SK-N-SH treated with all-trans-retinoic acid at 6 μM for 48 hours (cell line): ENCODE data around the gene PLEKHO1.

Source experiments
- BACH2 ChIP-seq: fragments of 250-450 bp; sonication (Bioruptor Pico); IDR thresholded peaks from 2 replicates; pipeline ENCODE4 v1.9.0; 2021; ENCODE audit warnings: mild to moderate bottlenecking, borderline replicate concordance
- RARB ChIP-seq: fragments of 250-450 bp; sonication (Bioruptor Pico); IDR thresholded peaks from 2 replicates; pipeline ENCODE4 v1.8.0; 2021; ENCODE audit warnings: mild to moderate bottlenecking, moderate library complexity
- SNAI2 ChIP-seq: fragments of 250-450 bp; sonication (Bioruptor Pico); IDR thresholded peaks from 2 replicates; pipeline ENCODE4 v1.5.0; 2020; ENCODE audit warnings: mild to moderate bottlenecking, moderate library complexity
- TOX ChIP-seq: fragments of 250-450 bp; sonication (Bioruptor Pico); IDR thresholded peaks from 2 replicates; pipeline ENCODE4 v1.8.0; 2021; ENCODE audit warnings: mild to moderate bottlenecking, moderate library complexity, borderline replicate concordance
- ZC3H10 ChIP-seq: fragments of 250-450 bp; sonication (Bioruptor Pico); IDR thresholded peaks from 2 replicates; pipeline ENCODE4 v1.5.1; 2021; ENCODE audit warnings: mild to moderate bottlenecking, moderate library complexity
- ZFP30 ChIP-seq: fragments of 450-650 bp; formaldehyde crosslinking; IDR thresholded peaks from 2 replicates; pipeline ENCODE4 v1.5.0; 2022; ENCODE audit warnings: mild to moderate bottlenecking, moderate library complexity
- TF ChIP-seq, protein P1 (sequence below): fragments of 250-450 bp; sonication (Bioruptor Pico); IDR thresholded peaks from 2 replicates; pipeline ENCODE4 v1.5.1; 2020; ENCODE audit warnings: low read depth, mild to moderate bottlenecking, moderate library complexity

GRCh38 chr1:150185481-150185880, 35.8 kb downstream of the PLEKHO1 start:
- TF ChIP-seq TOX (CRISPR knock-in tag), result no peak
- no peak for TF ChIP-seq BACH2 (CRISPR knock-in tag)
- TF ChIP-seq ZC3H10 (CRISPR knock-in tag), result no peak
- no peak for TF ChIP-seq SNAI2
- no peak for TF ChIP-seq ZFP30
- no peak for TF ChIP-seq RARB (CRISPR knock-in tag)
- TF ChIP-seq, protein P1, sequence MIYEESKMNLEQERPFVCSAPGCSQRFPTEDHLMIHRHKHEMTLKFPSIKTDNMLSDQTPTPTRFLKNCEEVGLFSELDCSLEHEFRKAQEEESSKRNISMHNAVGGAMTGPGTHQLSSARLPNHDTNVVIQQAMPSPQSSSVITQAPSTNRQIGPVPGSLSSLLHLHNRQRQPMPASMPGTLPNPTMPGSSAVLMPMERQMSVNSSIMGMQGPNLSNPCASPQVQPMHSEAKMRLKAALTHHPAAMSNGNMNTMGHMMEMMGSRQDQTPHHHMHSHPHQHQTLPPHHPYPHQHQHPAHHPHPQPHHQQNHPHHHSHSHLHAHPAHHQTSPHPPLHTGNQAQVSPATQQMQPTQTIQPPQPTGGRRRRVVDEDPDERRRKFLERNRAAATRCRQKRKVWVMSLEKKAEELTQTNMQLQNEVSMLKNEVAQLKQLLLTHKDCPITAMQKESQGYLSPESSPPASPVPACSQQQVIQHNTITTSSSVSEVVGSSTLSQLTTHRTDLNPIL (CRISPR knock-in tag), result no peak
